Testis (tissue), 3 donors: Measurements from ENCODE around the gene ZNF160. TPM values are rescaled to one million over a fixed set of nuclear protein-coding genes. Genes with fewer than 3 reads are reported as not detected.

Experiments used
- DNase-seq: peaks from one replicate; pipeline ENCODE4 v3.0.0-alpha.2; 2019
- H3K27ac ChIP-seq, 2 donors: fragments of 200-600 bp; sonication (generic); one replicate each; pipeline ENCODE4 v1.5.1; 2019
- H3K27me3 ChIP-seq: fragments of 200-600 bp; sonication (generic); one replicate; pipeline ENCODE4 v1.5.1; 2019
- H3K36me3 ChIP-seq: fragments of 200-600 bp; sonication (generic); one replicate; pipeline ENCODE4 v1.5.1; 2017; ENCODE audit warnings: low read depth; ENCODE audit errors: missing control alignments
- H3K4me1 ChIP-seq: fragments of 200-600 bp; sonication (generic); one replicate; pipeline ENCODE4 v1.5.1; 2019
- H3K4me3 ChIP-seq, 2 donors: fragments of 200-600 bp; sonication (generic); one replicate each; pipeline ENCODE4 v1.5.1; 2017 to 2019
- H3K9me3 ChIP-seq: fragments of 200-600 bp; sonication (generic); one replicate; pipeline ENCODE4 v1.5.1; 2017
- POLR2A ChIP-seq: fragments of 450-650 bp; IDR thresholded peaks from one replicate; pipeline ENCODE4 v1.6.1; 2017; ENCODE audit warnings: antibody characterized with exemption, mild to moderate bottlenecking, moderate library complexity
- WGBS, 2 donors: methylation state at CpG; one replicate each; pipeline ENCODE4 v1.1.5; 2018; 5-methylcytosine and 5-hydroxymethylcytosine counted together
- intact Hi-C: fragments of 100-400 bp; cut with DNase I; formaldehyde crosslinking; loops from one replicate; pipeline ENCODE4 v1.15.1; 2023; ENCODE audit warnings: low total_unique reads
- polyA plus RNA-seq: library from polyadenylated mRNA; stranded (reverse); fragments of 350-450 nt; fragmentation: Illumina TruSeq; extraction: RNeasy Lipid Tissue Mini Kit (QIAGEN cat#74804); gene quantifications from one replicate; pipeline ENCODE4 v1.2.3, GENCODE V29; 2014; ENCODE audit warnings: low read depth, low replicate concordance; ENCODE audit not compliant: insufficient read depth
- total RNA-seq, 2 donors: library from RNA; depleted of rRNA; stranded (reverse); fragments of >200 nt; gene quantifications; one replicate each; pipeline ENCODE4 v1.2.3, GENCODE V29; 2016
- TF ChIP-seq, protein P1 (sequence below), 3 experiments: fragments of 450-650 bp in 2 of 3; fragments of 200-600 bp in 1 of 3; sonication (generic) in 1 of 3; IDR thresholded peaks; one replicate each; pipeline ENCODE4 v1.5.1; 2016 to 2019; ENCODE audit warnings: antibody characterized with exemption in 3 of 3, mild to moderate bottlenecking in 2 of 3, moderate library complexity in 1 of 3

The ZNF160 gene
- total and polyA plus RNA-seq, 3 donors from 2014 or later = 30.1 to 113 (median 113) TPM

DNA sequence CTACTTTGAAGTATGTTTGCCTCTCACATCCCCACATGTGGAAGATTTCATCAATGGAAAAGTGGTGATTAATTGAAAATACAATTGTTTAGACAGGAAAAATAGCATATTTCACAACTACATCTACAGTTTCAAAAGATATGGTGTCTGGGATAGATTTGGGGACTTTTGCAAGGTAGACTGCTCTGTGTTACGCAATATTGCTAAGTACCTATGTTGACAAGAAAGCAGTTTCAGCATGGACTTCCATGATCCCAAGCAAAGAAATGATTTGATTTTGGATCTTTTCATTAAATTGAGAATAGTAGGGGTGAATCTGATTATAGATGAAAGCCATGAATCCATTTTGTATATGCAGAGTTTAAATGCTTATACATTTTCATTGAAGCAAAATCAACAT, 10.5 kb downstream of the ZNF160 start:
- no peak for DNase-seq
- TF ChIP-seq POLR2A = no peak
- TF ChIP-seq, protein P1, sequence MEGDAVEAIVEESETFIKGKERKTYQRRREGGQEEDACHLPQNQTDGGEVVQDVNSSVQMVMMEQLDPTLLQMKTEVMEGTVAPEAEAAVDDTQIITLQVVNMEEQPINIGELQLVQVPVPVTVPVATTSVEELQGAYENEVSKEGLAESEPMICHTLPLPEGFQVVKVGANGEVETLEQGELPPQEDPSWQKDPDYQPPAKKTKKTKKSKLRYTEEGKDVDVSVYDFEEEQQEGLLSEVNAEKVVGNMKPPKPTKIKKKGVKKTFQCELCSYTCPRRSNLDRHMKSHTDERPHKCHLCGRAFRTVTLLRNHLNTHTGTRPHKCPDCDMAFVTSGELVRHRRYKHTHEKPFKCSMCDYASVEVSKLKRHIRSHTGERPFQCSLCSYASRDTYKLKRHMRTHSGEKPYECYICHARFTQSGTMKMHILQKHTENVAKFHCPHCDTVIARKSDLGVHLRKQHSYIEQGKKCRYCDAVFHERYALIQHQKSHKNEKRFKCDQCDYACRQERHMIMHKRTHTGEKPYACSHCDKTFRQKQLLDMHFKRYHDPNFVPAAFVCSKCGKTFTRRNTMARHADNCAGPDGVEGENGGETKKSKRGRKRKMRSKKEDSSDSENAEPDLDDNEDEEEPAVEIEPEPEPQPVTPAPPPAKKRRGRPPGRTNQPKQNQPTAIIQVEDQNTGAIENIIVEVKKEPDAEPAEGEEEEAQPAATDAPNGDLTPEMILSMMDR (IDR thresholded peaks at IDR 0.05) = no peak
- 39 to 42% methylated on average over 1 of the region's 1 CpG for WGBS, 2 donors
- Histone ChIP-seq H3K4me1 (peaks cover 20% of the 10 kb centered on the region), H3K9me3 (no peaks in the 10 kb centered on the region), H3K4me3 (no peak overlapping the region), H3K36me3 (no peaks in the 10 kb centered on the region), H3K27me3 (no peaks in the 10 kb centered on the region), H3K27ac (no peak overlapping the region)
- intact Hi-C loops = no loop called here

DNA sequence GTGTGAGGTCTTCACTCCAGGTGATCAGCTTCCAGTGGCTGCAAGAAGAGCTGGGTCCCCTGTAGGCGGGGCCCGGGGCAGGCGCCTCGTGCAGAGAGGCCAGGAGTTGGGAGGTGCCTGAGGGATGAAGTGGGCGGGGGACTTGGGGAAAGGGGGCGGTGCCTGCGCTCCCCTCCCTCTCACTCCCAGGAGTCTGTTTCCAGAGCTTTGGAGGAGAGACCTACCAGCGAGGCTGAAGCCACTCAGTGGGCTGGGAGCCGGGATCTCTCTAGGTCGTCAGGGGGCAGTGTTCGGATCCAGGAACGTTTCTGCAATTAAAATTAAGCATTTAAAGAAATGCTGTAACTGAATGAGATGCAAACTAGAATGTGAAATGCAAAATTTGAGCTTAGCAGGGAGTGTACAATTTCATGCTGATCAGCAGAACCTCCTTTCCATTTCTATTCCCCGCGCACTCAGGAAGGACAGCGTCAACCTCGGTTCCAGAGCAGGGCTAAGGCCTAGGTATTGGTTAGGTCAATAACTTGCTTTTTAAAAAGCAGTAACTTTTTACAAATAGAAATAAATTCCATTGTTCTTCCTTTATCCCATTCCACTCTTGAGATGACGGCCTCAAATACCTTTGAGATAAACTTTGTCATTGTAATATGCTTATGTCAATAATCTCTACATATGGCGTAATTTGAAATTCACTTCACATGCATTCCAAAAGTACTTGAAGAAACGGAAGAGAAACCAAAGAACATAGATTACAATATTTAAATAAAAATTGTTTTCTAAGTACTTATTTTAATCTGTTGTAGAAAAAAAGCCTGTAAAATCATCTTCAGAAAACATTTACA, 11.6 kb downstream of the ZNF160 start:
- intact Hi-C loops = no loop called here
- no peak for DNase-seq
- Histone ChIP-seq H3K9me3 (no peaks in the 10 kb centered on the region), H3K27me3 (no peaks in the 10 kb centered on the region), H3K27ac (no peak overlapping the region), H3K4me1 (peaks cover 22% of the 10 kb centered on the region), H3K4me3 (no peak overlapping the region), H3K36me3 (no peaks in the 10 kb centered on the region)
- no peak for TF ChIP-seq POLR2A
- TF ChIP-seq, protein P1 (IDR thresholded peaks at IDR 0.05) = no peak
- 83 to 88% methylated on average over 15 to 19 of the region's 19 CpGs for WGBS, 2 donors

DNA sequence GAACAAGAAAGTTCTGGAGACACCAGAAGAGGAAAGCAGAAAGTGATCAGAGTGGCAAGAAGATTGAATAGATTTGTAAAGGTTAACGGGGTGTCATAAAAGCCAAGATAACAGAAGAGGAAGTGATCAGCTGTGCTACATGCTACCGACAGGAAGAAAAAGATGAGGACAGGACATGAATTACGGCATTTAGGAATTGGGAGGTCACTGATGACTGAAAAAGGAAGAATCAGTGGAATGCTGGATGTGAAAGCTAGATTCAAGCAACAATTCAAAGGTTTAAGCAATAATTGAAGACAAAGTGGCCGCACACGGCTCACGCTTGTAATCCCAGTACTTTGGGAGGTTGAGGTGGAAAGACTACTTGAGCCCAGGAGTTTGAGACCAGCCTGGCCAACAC, 15.1 kb downstream of the ZNF160 start:
- H3K27me3 ChIP-seq = no peaks in the 10 kb centered on the region
- peaks cover 4% of the 10 kb centered on the region for H3K4me1 ChIP-seq
- WGBS, 2 donors = 84 to 85% methylated on average over 6 of the region's 6 CpGs
- no peak for DNase-seq
- TF ChIP-seq, protein P1 (IDR thresholded peaks at IDR 0.05) = no peak
- TF ChIP-seq POLR2A = no peak
- no peaks in the 10 kb centered on the region for H3K9me3 ChIP-seq
- peak overlapping the region in 1 of 2 donors; percentile 68 for H3K27ac ChIP-seq
- intact Hi-C loops = no loop called here
- no peak overlapping the region for H3K4me3 ChIP-seq
- H3K36me3 ChIP-seq = no peaks in the 10 kb centered on the region

DNA sequence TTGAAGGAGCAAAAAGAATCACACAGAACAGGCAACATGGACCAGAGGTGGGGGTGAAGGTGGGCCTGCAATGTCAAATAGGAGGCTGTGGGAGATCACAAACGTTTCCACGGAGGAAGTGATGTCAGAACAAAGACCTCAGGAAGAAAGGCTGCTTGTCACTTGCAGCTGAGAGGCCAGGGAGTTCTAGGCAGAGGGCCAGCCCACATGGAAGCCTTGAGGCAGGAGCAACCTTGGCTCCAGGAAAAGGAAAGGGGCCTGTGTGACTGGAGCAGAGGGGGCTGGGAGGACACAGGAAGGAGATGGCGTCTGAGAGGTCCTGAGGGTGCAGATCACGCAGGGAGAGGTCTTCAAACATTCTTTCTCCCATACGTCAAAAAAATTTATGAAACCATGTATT, 16.3 kb downstream of the ZNF160 start:
- intact Hi-C loops = no loop called here
- WGBS, 2 donors = 24 to 37% methylated on average over 5 of the region's 5 CpGs
- H3K4me3 ChIP-seq = no peak overlapping the region
- no peak for TF ChIP-seq POLR2A
- TF ChIP-seq, protein P1 (IDR thresholded peaks at IDR 0.05) = no peak
- no peaks in the 10 kb centered on the region for H3K9me3 ChIP-seq
- peak; percentile 76 for DNase-seq
- H3K4me1 ChIP-seq = peaks cover 4% of the 10 kb centered on the region
- no peaks in the 10 kb centered on the region for H3K36me3 ChIP-seq
- no peaks in the 10 kb centered on the region for H3K27me3 ChIP-seq
- peak overlapping the region in 1 of 2 donors; percentile 68 for H3K27ac ChIP-seq

DNA sequence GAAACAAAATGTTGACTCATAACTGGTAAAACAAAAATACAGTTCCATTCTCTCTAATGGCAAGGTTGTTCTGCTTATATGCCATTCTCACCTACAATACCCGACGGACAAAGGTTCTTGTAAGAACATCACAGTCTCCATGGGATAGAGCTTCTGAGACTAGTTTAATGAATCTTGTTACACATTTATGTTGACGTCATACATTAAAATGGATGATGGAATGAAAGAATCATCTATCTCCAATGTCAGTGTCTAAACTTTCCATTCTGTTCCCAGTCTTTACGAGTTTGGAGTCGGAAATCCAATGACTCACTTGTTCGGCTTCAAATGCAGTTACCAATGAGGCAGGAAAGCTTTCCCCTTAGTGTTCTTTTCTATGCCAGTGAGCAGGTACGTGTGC, 17.7 kb downstream of the ZNF160 start:
- no peak overlapping the region for H3K4me3 ChIP-seq
- H3K36me3 ChIP-seq = no peaks in the 10 kb centered on the region
- 93 to 96% methylated on average over 7 of the region's 7 CpGs for WGBS, 2 donors
- no peak for DNase-seq
- TF ChIP-seq, protein P1 (IDR thresholded peaks at IDR 0.05) = no peak
- TF ChIP-seq POLR2A = no peak
- intact Hi-C loops = no loop called here
- H3K4me1 ChIP-seq = peaks cover 4% of the 10 kb centered on the region
- no peaks in the 10 kb centered on the region for H3K27me3 ChIP-seq
- no peaks in the 10 kb centered on the region for H3K9me3 ChIP-seq
- H3K27ac ChIP-seq = no peak overlapping the region
